Skeletal muscle tissue (tissue), 4 donors: ENCODE data around the gene DIRAS3. TPM values are rescaled to one million over a fixed set of nuclear protein-coding genes. Genes with fewer than 3 reads are reported as not detected.
A peak's percentile ranks its signal among the peaks of the same experiment; 100 is the strongest.
"Not testable (repeated sequence)": the region's sequence is repeated elsewhere in the genome, so short reads cannot be mapped to it uniquely, and the experiment has no call there.

Source experiments
- H3K27ac ChIP-seq: one replicate; pipeline ENCODE4 v1.7.0; 2013; ENCODE audit warnings: mild to moderate bottlenecking, low read depth, low read length, inconsistent platforms
- H3K27me3 ChIP-seq, 3 donors: one replicate each; pipeline ENCODE4 v1.7.0; 2013; ENCODE audit warnings: low read length in 3 of 3; ENCODE audit not compliant: control insufficient read depth in 3 of 3, insufficient read depth in 3 of 3
- H3K36me3 ChIP-seq, 3 donors: one replicate each; pipeline ENCODE4 v1.7.0; 2013; ENCODE audit warnings: low read length in 3 of 3; ENCODE audit not compliant: control insufficient read depth in 3 of 3, insufficient read depth in 3 of 3
- H3K4me1 ChIP-seq, 3 donors: one replicate each; pipeline ENCODE4 v1.7.0; 2013; ENCODE audit warnings: low read length in 3 of 3, mild to moderate bottlenecking in 3 of 3; ENCODE audit not compliant: control insufficient read depth in 3 of 3, insufficient read depth in 3 of 3
- H3K4me3 ChIP-seq, 3 donors: one replicate each; pipeline ENCODE4 v1.7.0; 2013; ENCODE audit warnings: low read length in 3 of 3
- H3K9ac ChIP-seq, 3 donors: one replicate each; pipeline ENCODE4 v1.7.0; 2013; ENCODE audit warnings: low read length in 3 of 3, mild to moderate bottlenecking in 3 of 3, moderate library complexity in 2 of 3, low read depth in 1 of 3
- H3K9me3 ChIP-seq, 3 donors: one replicate each; pipeline ENCODE4 v1.7.0; 2013; ENCODE audit warnings: low read length in 3 of 3; ENCODE audit not compliant: control insufficient read depth in 3 of 3
- total RNA-seq: library from RNA; depleted of rRNA; stranded (reverse); fragments of >200 nt; gene quantifications from one replicate; pipeline ENCODE4 v1.2.3, GENCODE V29; 2014
- donor health status: Osteomylitis.

DIRAS3 gene, protein sequence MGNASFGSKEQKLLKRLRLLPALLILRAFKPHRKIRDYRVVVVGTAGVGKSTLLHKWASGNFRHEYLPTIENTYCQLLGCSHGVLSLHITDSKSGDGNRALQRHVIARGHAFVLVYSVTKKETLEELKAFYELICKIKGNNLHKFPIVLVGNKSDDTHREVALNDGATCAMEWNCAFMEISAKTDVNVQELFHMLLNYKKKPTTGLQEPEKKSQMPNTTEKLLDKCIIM
- total RNA-seq = 1.6 TPM

DNA sequence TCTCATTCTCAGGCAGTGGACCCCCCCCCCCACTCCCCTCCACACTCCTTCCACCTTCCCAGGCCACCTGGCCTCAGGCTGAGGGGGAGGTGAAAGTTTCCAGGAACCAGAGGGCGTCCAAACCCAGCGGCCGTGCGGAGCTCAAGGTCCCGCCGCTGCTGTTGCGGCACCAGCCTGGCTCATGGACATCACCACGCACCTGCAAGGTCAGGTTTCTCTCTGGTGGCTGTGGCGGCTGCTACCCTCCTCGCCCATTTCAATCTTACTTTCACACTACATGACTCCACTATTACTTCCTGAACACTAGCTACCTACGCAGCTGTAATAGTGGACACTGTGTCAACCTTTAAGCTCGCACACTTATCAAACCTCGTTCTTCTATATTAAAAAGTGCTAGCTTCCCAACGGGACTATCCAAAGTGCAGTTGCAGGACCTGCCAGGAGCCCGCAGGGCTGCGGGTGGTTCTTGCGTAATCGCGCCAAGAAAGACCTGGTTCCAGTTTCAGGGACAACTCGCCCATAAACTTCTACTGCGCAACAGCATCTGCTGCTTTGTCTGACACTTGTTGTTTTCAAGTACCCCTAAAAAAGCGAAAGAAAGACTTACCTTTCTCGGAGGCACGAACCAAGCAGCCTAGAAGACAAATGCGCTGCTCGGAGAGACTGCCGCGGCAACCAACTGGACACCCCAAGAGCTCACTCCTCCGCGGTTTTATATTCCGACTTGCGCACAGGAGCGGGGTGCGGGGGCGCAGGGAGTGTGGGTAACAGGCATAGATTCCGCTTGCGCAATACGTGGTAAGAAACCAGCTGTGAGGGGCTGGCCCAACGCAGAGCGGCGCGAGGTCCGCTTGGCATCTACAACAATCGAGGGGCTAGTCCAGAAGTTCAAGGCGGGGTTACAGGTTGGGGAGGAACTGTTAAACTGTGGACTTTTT lies at the start of gene DIRAS3:
TSS of gene DIRAS3 (minus strand) at position 687 of the 938 bp plus-strand sequence. CDS start 3,330 bp downstream, outside the sequence.
- Histone ChIP-seq H3K4me1 (no peaks in the 10 kb centered on the region), H3K27me3 (peaks cover 0 to 3% (median 0%) of the 10 kb centered on the region in 3 donors), H3K9ac (peak within 1 kb of the TSS; percentile 17 to 45 (median 43)), H3K36me3 (peaks cover 0 to 7% (median 5%) of the 10 kb centered on the region in 3 donors), H3K9me3 (no peaks in the 10 kb centered on the region), H3K4me3 (peak within 1 kb of the TSS; percentile 58 to 74 (median 66)), H3K27ac (no peak within 1 kb of the TSS)

DNA sequence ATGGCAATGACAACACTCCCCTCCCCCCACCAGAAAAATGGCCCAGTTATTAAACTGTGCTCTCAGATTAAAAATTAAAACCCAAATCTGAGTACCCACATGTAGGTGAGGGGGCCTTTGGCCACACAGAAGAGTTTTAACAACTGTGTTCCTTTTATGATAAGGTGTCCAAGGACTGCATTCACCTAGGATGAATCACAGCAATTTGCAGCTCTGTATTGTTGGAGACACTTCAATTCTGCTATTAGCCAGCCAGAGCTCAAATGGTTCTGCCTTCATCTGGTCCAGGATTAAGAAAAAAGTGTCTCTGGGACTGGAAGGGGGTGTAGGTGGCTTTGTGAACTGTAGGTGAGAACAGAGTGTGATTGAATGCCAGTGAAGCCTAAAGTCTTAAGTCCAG lies 43.3 kb upstream of the DIRAS3 start:
- H3K27ac ChIP-seq = no peak overlapping the region
- no peak overlapping the region for H3K9ac ChIP-seq

DNA sequence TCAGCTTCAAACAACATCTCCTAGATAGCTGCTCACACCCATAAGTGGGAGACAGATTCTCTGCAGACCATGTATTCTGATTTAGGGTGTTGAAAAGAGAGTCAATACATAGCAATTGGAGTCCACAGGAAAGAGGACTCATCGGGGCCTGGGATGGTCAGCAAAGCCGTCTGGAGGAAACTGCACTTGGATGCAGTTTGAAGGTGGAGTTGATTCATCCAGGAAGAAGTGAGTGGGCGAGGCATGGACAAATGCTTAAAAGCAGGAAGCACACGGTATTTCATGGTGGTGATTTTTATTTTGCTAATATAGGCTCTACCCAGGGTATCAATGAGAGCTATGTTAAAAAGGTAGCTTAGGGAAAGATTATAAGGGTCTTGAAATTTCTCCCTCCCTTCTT lies 36.8 kb upstream of the DIRAS3 start:
- Histone ChIP-seq H3K4me3 (no peak overlapping the region), H3K9ac (no peak overlapping the region), H3K4me1 (no peaks in the 10 kb centered on the region), H3K9me3 (no peaks in the 10 kb centered on the region), H3K27me3 (no peaks in the 10 kb centered on the region), H3K27ac (no peak overlapping the region), H3K36me3 (no peaks in the 10 kb centered on the region)

More for the DNA sequence above, 43.3 kb upstream of the DIRAS3 start:
- H3K36me3 ChIP-seq = no peaks in the 10 kb centered on the region
- H3K27me3 ChIP-seq = no peaks in the 10 kb centered on the region
- no peaks in the 10 kb centered on the region for H3K9me3 ChIP-seq
- H3K4me1 ChIP-seq = no peaks in the 10 kb centered on the region
- no peak overlapping the region for H3K4me3 ChIP-seq

DNA sequence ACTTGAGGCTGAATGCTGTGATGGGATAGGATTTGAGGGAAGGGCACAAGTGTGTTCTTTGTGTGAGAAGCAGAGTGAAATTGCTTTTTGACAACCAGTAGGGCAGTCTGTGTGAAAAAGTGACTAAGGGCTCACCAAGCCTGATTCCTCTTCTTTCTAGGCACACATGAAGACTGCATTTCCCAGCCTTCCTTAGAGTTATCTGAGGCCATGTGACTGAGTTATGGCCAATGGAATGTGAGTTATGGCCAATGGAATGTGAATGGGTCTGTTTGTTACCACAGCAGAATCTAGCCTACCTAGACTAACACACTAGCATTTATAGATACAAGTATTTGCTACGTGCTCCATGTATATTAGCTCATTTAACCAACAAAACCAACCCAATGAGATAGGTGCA lies 35.3 kb upstream of the DIRAS3 start:
- no peak overlapping the region for H3K9ac ChIP-seq
- no peaks in the 10 kb centered on the region for H3K27me3 ChIP-seq
- H3K4me3 ChIP-seq = no peak overlapping the region
- H3K36me3 ChIP-seq = no peaks in the 10 kb centered on the region
- H3K9me3 ChIP-seq = no peaks in the 10 kb centered on the region
- no peak overlapping the region for H3K27ac ChIP-seq
- H3K4me1 ChIP-seq = no peaks in the 10 kb centered on the region

DNA sequence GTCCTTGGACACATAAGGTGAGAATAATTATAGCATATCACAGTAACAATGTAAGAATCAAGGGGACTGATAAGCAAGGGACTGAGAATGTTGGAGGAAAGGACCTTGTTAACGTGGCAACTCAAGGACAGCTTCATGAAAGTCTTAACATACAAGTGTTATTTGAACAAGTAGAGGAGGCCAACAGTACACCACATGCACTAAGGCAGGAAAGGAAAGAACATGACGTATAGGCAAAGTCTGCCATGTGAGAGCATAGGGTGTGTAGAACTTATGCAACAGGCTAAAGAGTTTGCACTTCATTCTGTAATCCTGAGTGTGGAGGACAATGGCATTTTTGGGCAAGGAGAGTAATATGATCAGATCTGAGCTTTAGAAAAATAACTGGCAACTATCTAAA lies 33.3 kb upstream of the DIRAS3 start:
- Histone ChIP-seq H3K4me1 (no peaks in the 10 kb centered on the region), H3K9me3 (no peaks in the 10 kb centered on the region), H3K27ac (no peak overlapping the region), H3K9ac (no peak overlapping the region), H3K4me3 (no peak overlapping the region), H3K27me3 (no peaks in the 10 kb centered on the region), H3K36me3 (no peaks in the 10 kb centered on the region)

DNA sequence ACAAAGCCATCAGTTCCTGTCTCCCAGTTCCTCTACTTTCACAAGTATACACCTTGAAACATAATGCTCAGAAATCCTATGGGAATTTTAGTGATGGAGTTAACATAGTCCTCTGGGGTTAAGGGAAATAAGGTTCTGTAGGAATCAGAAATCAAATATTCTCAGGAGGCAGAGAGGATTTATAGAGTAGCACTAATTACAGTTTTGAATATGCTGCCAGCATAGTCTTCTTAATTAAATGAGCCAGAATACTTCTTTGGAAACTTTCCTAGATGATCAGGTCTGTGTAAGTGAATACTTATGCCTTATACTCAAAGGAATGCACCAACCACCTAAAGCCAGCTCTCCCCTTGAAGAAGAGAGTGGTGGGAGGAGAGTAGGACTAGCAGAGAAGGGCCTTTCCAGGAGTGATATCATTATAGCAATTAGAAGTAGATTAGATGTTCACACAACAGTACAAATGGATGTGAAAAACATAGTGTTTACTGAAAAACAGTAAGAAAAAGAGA lies 31.4 kb upstream of the DIRAS3 start:
- H3K36me3 ChIP-seq = no peaks in the 10 kb centered on the region
- no peaks in the 10 kb centered on the region for H3K27me3 ChIP-seq
- H3K9me3 ChIP-seq = no peaks in the 10 kb centered on the region

DNA sequence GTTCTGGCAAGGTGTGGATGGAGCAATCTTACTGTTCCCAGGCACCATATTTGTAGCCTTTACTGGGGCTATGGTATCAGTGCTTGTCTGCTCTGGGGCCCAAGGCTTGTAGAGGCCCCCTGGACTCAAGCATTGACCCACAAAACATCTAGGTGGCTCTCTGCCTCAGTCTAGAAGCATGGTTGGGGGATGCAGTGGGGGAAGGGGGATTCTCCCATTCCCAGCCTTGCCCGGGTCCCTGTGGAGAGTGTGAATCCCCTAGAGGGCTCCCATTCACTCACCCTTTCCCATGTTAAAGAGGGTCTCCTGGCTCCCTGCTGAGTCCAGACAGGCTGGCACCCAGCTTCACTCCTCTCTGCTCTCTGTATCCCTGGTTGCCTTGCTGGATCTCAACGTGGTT lies 28.2 kb upstream of the DIRAS3 start:
- H3K9ac ChIP-seq = no peak overlapping the region
- H3K4me1 ChIP-seq = no peaks in the 10 kb centered on the region
- no peak overlapping the region for H3K27ac ChIP-seq
- H3K36me3 ChIP-seq = no peaks in the 10 kb centered on the region
- no peaks in the 10 kb centered on the region for H3K27me3 ChIP-seq
- H3K9me3 ChIP-seq = no peaks in the 10 kb centered on the region
- no peak overlapping the region for H3K4me3 ChIP-seq

More for the DNA sequence above, 31.4 kb upstream of the DIRAS3 start:
- no peak overlapping the region for H3K4me3 ChIP-seq
- H3K4me1 ChIP-seq = no peaks in the 10 kb centered on the region
- H3K27ac ChIP-seq = no peak overlapping the region
- no peak overlapping the region for H3K9ac ChIP-seq

DNA sequence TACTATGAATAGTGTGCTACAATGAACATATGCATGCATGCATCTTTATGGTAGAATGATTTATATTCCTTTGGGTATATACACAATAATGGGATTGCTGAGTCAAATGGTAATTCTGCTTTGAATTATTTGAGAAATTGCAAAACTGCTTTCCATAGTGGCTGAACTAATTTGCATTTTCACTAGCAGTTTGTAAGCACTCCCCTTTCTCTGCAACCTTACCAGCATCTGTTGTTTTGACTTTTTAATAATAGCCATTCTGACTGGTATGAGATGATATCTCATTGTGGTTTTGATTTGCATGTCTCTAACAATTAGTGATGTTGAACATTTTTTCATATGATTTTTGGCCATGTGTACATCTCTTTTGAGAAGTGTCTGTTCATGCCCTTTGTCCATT lies 24.0 kb upstream of the DIRAS3 start:
- Histone ChIP-seq H3K9ac (no peak overlapping the region), H3K27ac (no peak overlapping the region), H3K9me3 (no peaks in the 10 kb centered on the region), H3K4me1 (no peaks in the 10 kb centered on the region), H3K4me3 (no peak overlapping the region), H3K36me3 (no peaks in the 10 kb centered on the region), H3K27me3 (no peaks in the 10 kb centered on the region)

DNA sequence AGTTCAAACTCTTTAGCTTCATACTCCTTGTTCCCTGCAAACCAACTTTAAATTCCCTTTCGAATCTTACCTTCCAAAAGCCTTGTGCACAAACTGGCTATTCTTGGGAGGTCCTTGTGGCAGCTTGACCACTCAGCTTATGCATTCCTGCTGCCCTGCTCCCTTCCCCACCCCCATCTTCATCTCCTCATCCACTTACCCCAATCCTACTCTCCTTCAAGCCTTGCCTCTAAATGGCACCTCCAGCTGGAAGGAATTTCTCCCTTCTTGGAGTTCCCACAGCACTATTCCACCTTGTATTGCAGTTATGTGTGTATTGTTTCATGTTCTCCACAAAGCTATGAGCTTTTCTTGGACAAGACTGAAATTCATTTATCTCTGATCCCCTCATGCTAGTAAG lies 15.3 kb upstream of the DIRAS3 start:
- H3K27me3 ChIP-seq = no peaks in the 10 kb centered on the region
- H3K4me3 ChIP-seq = no peak overlapping the region
- no peaks in the 10 kb centered on the region for H3K36me3 ChIP-seq
- H3K9ac ChIP-seq = no peak overlapping the region
- H3K4me1 ChIP-seq = no peaks in the 10 kb centered on the region
- H3K9me3 ChIP-seq = no peaks in the 10 kb centered on the region
- no peak overlapping the region for H3K27ac ChIP-seq

DNA sequence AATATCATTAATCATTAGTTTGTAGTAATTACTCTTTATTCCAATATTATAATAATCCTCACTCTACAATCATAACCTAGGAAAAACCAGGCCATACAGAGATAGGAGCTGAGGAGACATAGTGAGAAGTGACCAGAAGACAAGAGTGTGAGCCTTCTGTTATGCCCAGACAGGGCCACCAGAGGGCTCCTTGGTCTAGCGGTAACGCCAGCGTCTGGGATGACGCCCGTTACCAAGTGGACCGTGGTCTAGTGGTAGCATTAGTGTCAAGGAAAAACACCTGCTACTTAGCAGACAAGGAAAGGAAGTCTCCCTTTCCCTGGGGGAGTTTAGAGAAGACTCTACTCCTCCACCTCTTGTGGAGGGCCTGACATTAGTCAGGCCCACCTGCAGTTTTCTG lies 7.6 kb upstream of the DIRAS3 start:
- H3K4me3 ChIP-seq, H3K27ac ChIP-seq, H3K4me1 ChIP-seq, H3K9ac ChIP-seq, H3K9me3 ChIP-seq, H3K36me3 ChIP-seq, H3K27me3 ChIP-seq: not testable (repeated sequence)
